Activated CD4-positive, alpha-beta T cell treated with anti-CD3 and anti-CD28 coated beads for 36 hours (primary cell): ENCODE measurements around the gene URM1. TPM values are rescaled to one million over a fixed set of nuclear protein-coding genes. Genes with fewer than 3 reads are reported as not detected.

Experiments used
- ATAC-seq: fragments of 200-7000 bp; cut with Tn5 transposase; one replicate; pipeline ENCODE4 v1.10.0; 2021; ENCODE audit warnings: mild to moderate bottlenecking, moderate library complexity
- CTCF ChIA-PET: fragments of 350-600 bp; sonication (Branson Sonifier 250); formaldehyde crosslinking; loops from one replicate; lab custom pipeline; 2021; ENCODE audit warnings: antibody characterized with exemption; lab: Charles Lee
- POLR2A ChIA-PET: fragments of 350-600 bp; sonication (Branson Sonifier 250); formaldehyde crosslinking; loops from one replicate; lab custom pipeline; 2021; ENCODE audit warnings: antibody characterized with exemption, inconsistent platforms; lab: Charles Lee
- DNase-seq: peaks from one replicate; pipeline ENCODE4 v3.0.0-alpha.2; 2020
- H3K27ac Mint-ChIP-seq: one replicate; pipeline ENCODE4 v1.8.0; 2021; ENCODE audit warnings: mixed read lengths
- H3K27me3 Mint-ChIP-seq: one replicate; pipeline ENCODE4 v1.8.0; 2021; ENCODE audit warnings: mixed read lengths
- H3K36me3 Mint-ChIP-seq: one replicate; pipeline ENCODE4 v1.8.0; 2021; ENCODE audit warnings: low read depth, mixed read lengths
- H3K4me1 Mint-ChIP-seq: one replicate; pipeline ENCODE4 v1.8.0; 2021; ENCODE audit warnings: mixed read lengths
- H3K4me3 Mint-ChIP-seq: one replicate; pipeline ENCODE4 v1.8.0; 2021; ENCODE audit warnings: mild to moderate bottlenecking, moderate library complexity, mixed read lengths
- H3K9me3 Mint-ChIP-seq: one replicate; pipeline ENCODE4 v1.8.0; 2021; ENCODE audit warnings: low read depth, mixed read lengths
- intact Hi-C, 2 experiments: fragments of 100-400 bp; cut with DNase I in 1 of 2; cut with micrococcal nuclease in 1 of 2; formaldehyde crosslinking; loops; one replicate each; pipeline versions ENCODE4 v1.14.2 to v1.15.1; 2022 to 2024; cut with DNase I, micrococcal nuclease
- total RNA-seq, 2 experiments: library from RNA; stranded (reverse); gene quantifications; one replicate each; pipeline ENCODE4 v1.2.3, GENCODE V29; 2021

The URM1 gene
- total RNA-seq, 2 experiments from 2014 or later = 39.9 to 56.1 TPM

- ATAC-seq (no peak), DNase-seq (no peak)
- H3K4me3 Mint-ChIP-seq = no peak overlapping the region
- no peaks in the 10 kb centered on the region for H3K9me3 Mint-ChIP-seq
- no peak overlapping the region for H3K27ac Mint-ChIP-seq
- ChIA-PET CTCF (no interaction called here), POLR2A (interaction anchor here (0.6 kb wide), 1 partner anchor 163 kb away, joined by 3 read pairs; no protein-coding TSS in a partner anchor)
- H3K27me3 Mint-ChIP-seq = peaks cover 10% of the 10 kb centered on the region
- intact Hi-C loops = no loop called here
- H3K4me1 Mint-ChIP-seq = no peaks in the 10 kb centered on the region
- H3K36me3 Mint-ChIP-seq = peaks cover 12% of the 10 kb centered on the region
Observed at GRCh38 chr9:128393970-128394369, 22.8 kb downstream of the URM1 start.

- no peak overlapping the region for H3K4me3 Mint-ChIP-seq
- peaks cover 9% of the 10 kb centered on the region for H3K36me3 Mint-ChIP-seq
- H3K9me3 Mint-ChIP-seq = no peaks in the 10 kb centered on the region
- CTCF ChIA-PET = interaction anchor here (0.7 kb wide), 1 partner anchor 645 kb away, joined by 3 read pairs; no protein-coding TSS in a partner anchor
- no peak for ATAC-seq
- POLR2A ChIA-PET = interaction anchor here (0.7 kb wide), 1 partner anchor 686 kb away, joined by 3 read pairs; the partner anchor contains the start of gene DOLPP1
- DNase-seq = no peak
- no peak overlapping the region for H3K27ac Mint-ChIP-seq
- H3K4me1 Mint-ChIP-seq = no peaks in the 10 kb centered on the region
- intact Hi-C loops = no loop called here
- peaks cover 10% of the 10 kb centered on the region for H3K27me3 Mint-ChIP-seq
Observed at GRCh38 chr9:128394379-128395168, 23.4 kb downstream of the URM1 start.

- no peak for ATAC-seq
- H3K36me3 Mint-ChIP-seq = peaks cover 2% of the 10 kb centered on the region
- CTCF ChIA-PET = interaction anchor here (0.7 kb wide), 1 partner anchor 519 kb away, joined by 4 read pairs; no protein-coding TSS in a partner anchor
- no peak overlapping the region for H3K4me3 Mint-ChIP-seq
- intact Hi-C loops = no loop called here
- H3K27ac Mint-ChIP-seq = no peak overlapping the region
- peaks cover 10% of the 10 kb centered on the region for H3K27me3 Mint-ChIP-seq
- DNase-seq = no peak
- H3K9me3 Mint-ChIP-seq = no peaks in the 10 kb centered on the region
- POLR2A ChIA-PET = no interaction called here
- no peaks in the 10 kb centered on the region for H3K4me1 Mint-ChIP-seq
Observed at GRCh38 chr9:128396970-128397613, 25.9 kb downstream of the URM1 start.

GRCh38 chr9:128397831-128398230 is 26.7 kb downstream of the URM1 start:
- no peak for DNase-seq
- no peaks in the 10 kb centered on the region for H3K4me1 Mint-ChIP-seq
- no peaks in the 10 kb centered on the region for H3K36me3 Mint-ChIP-seq
- ATAC-seq = no peak
- ChIA-PET CTCF (no interaction called here), POLR2A (no interaction called here)
- intact Hi-C loops = no loop called here
- no peaks in the 10 kb centered on the region for H3K9me3 Mint-ChIP-seq
- peaks cover 10% of the 10 kb centered on the region for H3K27me3 Mint-ChIP-seq
- no peak overlapping the region for H3K27ac Mint-ChIP-seq
- no peak overlapping the region for H3K4me3 Mint-ChIP-seq

GRCh38 chr9:128399861-128400260 is 28.7 kb downstream of the URM1 start:
- CTCF ChIA-PET = interaction anchor here (0.5 to 0.6 kb wide), 2 partner anchors 16 to 549 kb away, joined by 3 read pairs; no protein-coding TSS in a partner anchor
- no peaks in the 10 kb centered on the region for H3K36me3 Mint-ChIP-seq
- intact Hi-C loops = no loop called here
- no peaks in the 10 kb centered on the region for H3K4me1 Mint-ChIP-seq
- H3K9me3 Mint-ChIP-seq = no peaks in the 10 kb centered on the region
- POLR2A ChIA-PET = no interaction called here
- no peak for ATAC-seq
- H3K4me3 Mint-ChIP-seq = no peak overlapping the region
- no peak for DNase-seq
- H3K27ac Mint-ChIP-seq = no peak overlapping the region
- H3K27me3 Mint-ChIP-seq = peaks cover 10% of the 10 kb centered on the region

GRCh38 chr9:128404560-128404959 is 33.4 kb downstream of the URM1 start:
- no peak for ATAC-seq
- CTCF ChIA-PET = no interaction called here
- no peak for DNase-seq
- Mint-ChIP-seq H3K27me3 (peaks cover 10% of the 10 kb centered on the region), H3K4me1 (no peaks in the 10 kb centered on the region), H3K36me3 (no peaks in the 10 kb centered on the region), H3K9me3 (no peaks in the 10 kb centered on the region), H3K27ac (no peak overlapping the region), H3K4me3 (no peak overlapping the region)
- intact Hi-C loops = no loop called here
- POLR2A ChIA-PET = no interaction called here

- Mint-ChIP-seq H3K4me1 (no peaks in the 10 kb centered on the region), H3K36me3 (no peaks in the 10 kb centered on the region), H3K9me3 (no peaks in the 10 kb centered on the region), H3K27me3 (peaks cover 12% of the 10 kb centered on the region), H3K27ac (no peak overlapping the region), H3K4me3 (no peak overlapping the region)
- no peak for ATAC-seq
- CTCF ChIA-PET = interaction anchor here (2.3 kb wide), 1 partner anchor 34 kb away, joined by 8 read pairs; no protein-coding TSS in a partner anchor
- intact Hi-C loops = no loop called here
- POLR2A ChIA-PET = no interaction called here
- no peak for DNase-seq
Observed at GRCh38 chr9:128405077-128405779, 34.1 kb downstream of the URM1 start.

- H3K4me3 Mint-ChIP-seq = no peak overlapping the region
- ChIA-PET POLR2A (no interaction called here), CTCF (interaction anchor here (2.3 kb wide), 1 partner anchor 33 kb away, joined by 8 read pairs; no protein-coding TSS in a partner anchor)
- peaks cover 14% of the 10 kb centered on the region for H3K27me3 Mint-ChIP-seq
- no peaks in the 10 kb centered on the region for H3K9me3 Mint-ChIP-seq
- intact Hi-C loops = no loop called here
- DNase-seq (no peak), ATAC-seq (no peak)
- H3K36me3 Mint-ChIP-seq = no peaks in the 10 kb centered on the region
- H3K27ac Mint-ChIP-seq = no peak overlapping the region
- no peaks in the 10 kb centered on the region for H3K4me1 Mint-ChIP-seq
Observed at GRCh38 chr9:128405780-128406171, 34.6 kb downstream of the URM1 start.

GRCh38 chr9:128406848-128407391 is 35.7 kb downstream of the URM1 start:
- CTCF ChIA-PET = interaction anchor here (1.0 to 2.3 kb wide), 2 partner anchors 32 to 45 kb away, joined by 4 to 8 read pairs; no protein-coding TSS in a partner anchor

GRCh38 chr9:128408963-128409431 is 37.8 kb downstream of the URM1 start:
- no peaks in the 10 kb centered on the region for H3K4me1 Mint-ChIP-seq

More at GRCh38 chr9:128406848-128407391, 35.7 kb downstream of the URM1 start:
- intact Hi-C loops = no loop called here
- no peaks in the 10 kb centered on the region for H3K9me3 Mint-ChIP-seq
- no peaks in the 10 kb centered on the region for H3K4me1 Mint-ChIP-seq
- no peak for DNase-seq
- peaks cover 20% of the 10 kb centered on the region for H3K27me3 Mint-ChIP-seq
- no peak overlapping the region for H3K27ac Mint-ChIP-seq
- H3K36me3 Mint-ChIP-seq = no peaks in the 10 kb centered on the region
- POLR2A ChIA-PET = interaction anchor here (0.6 kb wide), 1 partner anchor 433 kb away, joined by 6 read pairs; no protein-coding TSS in a partner anchor
- no peak overlapping the region for H3K4me3 Mint-ChIP-seq
- ATAC-seq = no peak

GRCh38 chr9:128409450-128409849 is 38.3 kb downstream of the URM1 start:
- ChIA-PET CTCF (interaction anchor here (1.0 to 4.0 kb wide), 3 partner anchors 29 to 47 kb away, joined by 3 to 36 read pairs (median 10); no protein-coding TSS in a partner anchor), POLR2A (no interaction called here)
- H3K27me3 Mint-ChIP-seq = peaks cover 29% of the 10 kb centered on the region
- no peaks in the 10 kb centered on the region for H3K4me1 Mint-ChIP-seq
- no peaks in the 10 kb centered on the region for H3K9me3 Mint-ChIP-seq
- no peak overlapping the region for H3K27ac Mint-ChIP-seq
- no peak for ATAC-seq
- no peak for DNase-seq
- intact Hi-C loops = no loop called here
- H3K4me3 Mint-ChIP-seq = no peak overlapping the region
- H3K36me3 Mint-ChIP-seq = no peaks in the 10 kb centered on the region

More at GRCh38 chr9:128408963-128409431, 37.8 kb downstream of the URM1 start:
- no peaks in the 10 kb centered on the region for H3K9me3 Mint-ChIP-seq
- POLR2A ChIA-PET = no interaction called here
- CTCF ChIA-PET = interaction anchor here (2.5 to 4.0 kb wide), 2 partner anchors 29 to 47 kb away, joined by 10 to 36 read pairs; no protein-coding TSS in a partner anchor
- H3K27me3 Mint-ChIP-seq = peaks cover 25% of the 10 kb centered on the region
- H3K36me3 Mint-ChIP-seq = no peaks in the 10 kb centered on the region
- intact Hi-C loops = no loop called here
- DNase-seq = no peak
- no peak overlapping the region for H3K4me3 Mint-ChIP-seq
- ATAC-seq = no peak
- no peak overlapping the region for H3K27ac Mint-ChIP-seq
